Liver (tissue), 9 donors: Measurements from ENCODE around the gene CDC16. TPM values are rescaled to one million over a fixed set of nuclear protein-coding genes. Genes with fewer than 3 reads are reported as not detected.
"Not testable (repeated sequence)": the region's sequence is repeated elsewhere in the genome, so short reads cannot be mapped to it uniquely, and the experiment has no call there.

Source experiments
- DNase-seq: peaks from one replicate; pipeline ENCODE4 v3.0.0-alpha.2; 2017; ENCODE audit warnings: low spot score
- H3K27ac ChIP-seq, 2 donors: one replicate each; pipeline ENCODE4 v1.7.0; 2013; ENCODE audit warnings: inconsistent platforms in 2 of 2, low read length in 2 of 2, control low read depth in 1 of 2, low read depth in 1 of 2, mild to moderate bottlenecking in 1 of 2
- H3K27me3 ChIP-seq, 4 donors: one replicate each; pipeline versions ENCODE4 v1.6.1 to v1.7.0; 2013; ENCODE audit warnings: low read length in 3 of 4, inconsistent platforms in 1 of 4, mild to moderate bottlenecking in 1 of 4, moderate library complexity in 1 of 4; ENCODE audit not compliant: control insufficient read depth in 4 of 4, insufficient read depth in 4 of 4
- H3K36me3 ChIP-seq, 4 donors: one replicate each; pipeline versions ENCODE4 v1.6.1 to v1.7.0; 2013; ENCODE audit warnings: low read length in 3 of 4, mild to moderate bottlenecking in 3 of 4, low read depth in 1 of 4, moderate library complexity in 1 of 4; ENCODE audit not compliant: control insufficient read depth in 4 of 4, insufficient read depth in 3 of 4
- H3K4me1 ChIP-seq, 4 donors: one replicate each; pipeline versions ENCODE4 v1.6.1 to v1.7.0; 2013; ENCODE audit warnings: low read length in 3 of 4, mild to moderate bottlenecking in 3 of 4, moderate library complexity in 1 of 4; ENCODE audit not compliant: control insufficient read depth in 4 of 4, insufficient read depth in 4 of 4
- H3K4me3 ChIP-seq, 3 donors: one replicate each; pipeline versions ENCODE4 v1.6.1 to v1.7.0; 2013; ENCODE audit warnings: low read length in 3 of 3, control low read depth in 1 of 3, low read depth in 1 of 3, mild to moderate bottlenecking in 1 of 3
- H3K9ac ChIP-seq, 2 donors: one replicate each; pipeline ENCODE4 v1.7.0; 2013; ENCODE audit warnings: low read length in 2 of 2, mild to moderate bottlenecking in 2 of 2, moderate library complexity in 2 of 2, control low read depth in 1 of 2, low read depth in 1 of 2
- H3K9me3 ChIP-seq, 4 donors: one replicate each; pipeline versions ENCODE4 v1.6.1 to v1.7.0; 2013; ENCODE audit warnings: low read length in 3 of 4; ENCODE audit not compliant: control insufficient read depth in 4 of 4
- CTCF ChIP-seq: fragments of 150-350 bp; IDR thresholded peaks from 2 replicates; pipeline ENCODE4 v1.5.1; 2017; ENCODE audit warnings: improper control_type of control experiment, low read depth, low read length; ENCODE audit not compliant: missing input control
- EGR1 ChIP-seq, 2 donors: IDR thresholded peaks; 2 replicates each; pipeline ENCODE4 v1.6.1; 2016 to 2018; ENCODE audit warnings: antibody characterized with exemption in 2 of 2, low read depth in 2 of 2
- FOXA1 ChIP-seq: IDR thresholded peaks from 2 replicates; pipeline ENCODE4 v1.6.1; 2016; ENCODE audit warnings: antibody characterized with exemption
- FOXA2 ChIP-seq: IDR thresholded peaks from 2 replicates; pipeline ENCODE4 v1.6.1; 2016; ENCODE audit warnings: antibody characterized with exemption
- GABPA ChIP-seq, 2 donors: IDR thresholded peaks in 1 of 2; conservative IDR thresholded peaks in 1 of 2; 2 replicates each; pipeline ENCODE4 v1.6.1; 2016; ENCODE audit warnings: antibody characterized with exemption in 2 of 2, mild to moderate bottlenecking in 1 of 2, moderate library complexity in 1 of 2
- HNF4A ChIP-seq, 2 donors: conservative IDR thresholded peaks; 2 replicates each; pipeline ENCODE4 v1.6.1; 2016; ENCODE audit warnings: antibody characterized with exemption in 2 of 2, mild to moderate bottlenecking in 2 of 2
- HNF4G ChIP-seq: IDR thresholded peaks from 2 replicates; pipeline ENCODE4 v1.6.1; 2016; ENCODE audit warnings: antibody characterized with exemption
- JUND ChIP-seq, 2 donors: IDR thresholded peaks; 2 replicates each; pipeline ENCODE4 v1.6.1; 2016; ENCODE audit warnings: antibody characterized with exemption in 2 of 2
- MAX ChIP-seq: IDR thresholded peaks from 2 replicates; pipeline ENCODE4 v1.6.1; 2016; ENCODE audit warnings: antibody characterized with exemption
- NR2F2 ChIP-seq: IDR thresholded peaks from 2 replicates; pipeline ENCODE4 v1.6.1; 2016; ENCODE audit warnings: antibody characterized with exemption
- RAD21 ChIP-seq, 2 donors: IDR thresholded peaks; 2 replicates each; pipeline ENCODE4 v1.6.1; 2016; ENCODE audit warnings: antibody characterized with exemption in 2 of 2, mild to moderate bottlenecking in 2 of 2
- REST ChIP-seq: IDR thresholded peaks from 2 replicates; pipeline ENCODE4 v1.6.1; 2016; ENCODE audit warnings: antibody characterized with exemption, mild to moderate bottlenecking
- RXRA ChIP-seq, 2 donors: IDR thresholded peaks; 2 replicates each; pipeline ENCODE4 v1.6.1; 2017 to 2018; ENCODE audit warnings: antibody characterized with exemption in 2 of 2, mild to moderate bottlenecking in 1 of 2
- SP1 ChIP-seq: IDR thresholded peaks from 2 replicates; pipeline ENCODE4 v1.6.1; 2018; ENCODE audit warnings: antibody characterized with exemption, mild to moderate bottlenecking
- TAF1 ChIP-seq: conservative IDR thresholded peaks from 2 replicates; pipeline ENCODE4 v1.6.1; 2016; ENCODE audit warnings: antibody characterized with exemption, mild to moderate bottlenecking
- YY1 ChIP-seq: IDR thresholded peaks from 2 replicates; pipeline ENCODE4 v1.6.1; 2016; ENCODE audit warnings: antibody characterized with exemption, mild to moderate bottlenecking
- ZBTB33 ChIP-seq: IDR thresholded peaks from 2 replicates; pipeline ENCODE4 v1.6.1; 2016; ENCODE audit warnings: antibody characterized with exemption
- WGBS: extraction: QIAGEN DNeasy Blood & Tissue Kit; methylation state at CpG from one replicate; pipeline ENCODE4 v1.1.7; 2013; 5-methylcytosine and 5-hydroxymethylcytosine counted together
- polyA plus RNA-seq, 2 donors: library from polyadenylated mRNA; stranded (reverse) in 1 of 2; unstranded in 1 of 2; fragments of 200-250 nt in 1 of 2; fragments of >200 nt in 1 of 2; fragmentation: Nextera tagmentation in 1 of 2; extraction: Ambion mirVana in 1 of 2; gene quantifications; one replicate each; pipeline versions ENCODE4 v1.2.1 to v1.2.3, GENCODE V29; 2013 to 2015
- total RNA-seq, 2 donors: library from RNA; depleted of rRNA; stranded (reverse); fragments of >200 nt; gene quantifications; one replicate each; pipeline ENCODE4 v1.2.3, GENCODE V29; 2014
- donor health status: healthy.
- donor health status: healthy.
- donor health status: healthy.
- donor health status: healthy.
- donor health status: healthy.

The CDC16 gene
- total and polyA plus RNA-seq, 4 donors: 23.0 to 38.7 (median 30.8) TPM

GRCh38 chr13:114198556-114198955 is 36.1 kb upstream of the CDC16 start:
- Histone ChIP-seq H3K27ac (no peak overlapping the region), H3K9ac (no peak overlapping the region), H3K9me3 (no peaks in the 10 kb centered on the region), H3K27me3 (peaks cover 0 to 3% (median 0%) of the 10 kb centered on the region in 4 donors), H3K4me3 (no peak overlapping the region), H3K4me1 (no peaks in the 10 kb centered on the region), H3K36me3 (no peaks in the 10 kb centered on the region)
- TF ChIP-seq REST (no peak), RAD21 (IDR thresholded peaks at IDR 0.05) (no peak), MAX (no peak), EGR1 (IDR thresholded peaks at IDR 0.05; ENCODE audit: low read depth in 2 of 2) (no peak), JUND (IDR thresholded peaks at IDR 0.05) (no peak), RXRA (IDR thresholded peaks at IDR 0.05) (no peak), TAF1 (no peak), SP1 (no peak), NR2F2 (no peak)
- WGBS: 79% methylated on average over 29 of the region's 47 CpGs
- DNase-seq: peak; percentile 0

- not testable (repeated sequence) for H3K9ac ChIP-seq, H3K36me3 ChIP-seq, H3K4me1 ChIP-seq, H3K27ac ChIP-seq, H3K4me3 ChIP-seq, H3K9me3 ChIP-seq, H3K27me3 ChIP-seq, DNase-seq
- 55% methylated on average over 53 of the region's 75 CpGs for WGBS
These were observed 35.2 kb upstream of the CDC16 start for GRCh38 chr13:114199526-114199925.

GRCh38 chr13:114199954-114200353 is 34.7 kb upstream of the CDC16 start:
- peaks cover 0 to 3% (median 0%) of the 10 kb centered on the region in 4 donors for H3K27me3 ChIP-seq
- H3K36me3 ChIP-seq: no peaks in the 10 kb centered on the region
- H3K4me1 ChIP-seq: no peaks in the 10 kb centered on the region
- H3K4me3 ChIP-seq: no peak overlapping the region
- no peak for DNase-seq
- 69% methylated on average over 38 of the region's 42 CpGs for WGBS
- H3K9ac ChIP-seq: no peak overlapping the region
- no peaks in the 10 kb centered on the region for H3K9me3 ChIP-seq
- H3K27ac ChIP-seq: no peak overlapping the region
- no peak for TF ChIP-seq HNF4A (conservative IDR thresholded peaks at IDR 0.05)
- TF ChIP-seq GABPA (IDR thresholded peaks at IDR 0.05 in 1 of 2, conservative IDR thresholded peaks at IDR 0.05 in 1 of 2): no peak
- TF ChIP-seq HNF4G: no peak
- no peak for TF ChIP-seq YY1
- TF ChIP-seq RXRA (IDR thresholded peaks at IDR 0.05): no peak
- TF ChIP-seq CTCF: no peak
- TF ChIP-seq MAX: no peak
- no peak for TF ChIP-seq TAF1
- TF ChIP-seq FOXA2: no peak
- TF ChIP-seq REST: no peak
- no peak for TF ChIP-seq FOXA1
- TF ChIP-seq ZBTB33: no peak
- no peak for TF ChIP-seq EGR1 (IDR thresholded peaks at IDR 0.05; ENCODE audit: low read depth in 2 of 2)
- TF ChIP-seq SP1: no peak
- TF ChIP-seq RAD21 (IDR thresholded peaks at IDR 0.05): no peak
- no peak for TF ChIP-seq JUND (IDR thresholded peaks at IDR 0.05)
- TF ChIP-seq NR2F2: no peak
